RWPE1 (cell line): ENCODE measurements around the gene COL20A1.

Source experiments
- CTCF ChIA-PET: fragments of 350-600 bp; sonication (Branson Sonifier 250); formaldehyde crosslinking; extraction: SDS; loops from one replicate; lab custom pipeline; 2021; lab: Yijun Ruan, JAX
- POLR2A ChIA-PET: fragments of 400-600 bp; formaldehyde crosslinking; extraction: SDS; loops from one replicate; lab custom pipeline; 2020; ENCODE audit warnings: antibody characterized with exemption; ENCODE audit not compliant: low non-redundant PET; lab: Yijun Ruan, JAX
- DNase-seq: peaks from one replicate; pipeline ENCODE4 v3.0.0; 2012; ENCODE audit warnings: low spot score
- H3K27ac ChIP-seq: fragments of 450-650 bp; 2 replicates; pipeline ENCODE4 v1.5.1; 2017
- CTCF ChIP-seq: fragments of 450-650 bp; conservative IDR thresholded peaks from 2 replicates; pipeline ENCODE4 v1.5.1; 2017; ENCODE audit warnings: low read depth, mild to moderate bottlenecking

COL20A1 gene

GRCh38 chr20:63342561-63343459 lies 49.8 kb downstream of the COL20A1 start:
- POLR2A ChIA-PET: interaction anchor here (0.8 kb wide), 1 partner anchor 9 kb away, joined by 4 read pairs; no protein-coding TSS in a partner anchor

GRCh38 chr20:63343460-63344445 lies 50.8 kb downstream of the COL20A1 start:
- CTCF ChIA-PET: interaction anchor here (0.6 to 0.9 kb wide), 2 partner anchors 62 to 166 kb away, joined by 3 to 4 read pairs; no protein-coding TSS in a partner anchor
- no peak for DNase-seq
- POLR2A ChIA-PET: interaction anchor here (0.8 kb wide), 1 partner anchor 10 kb away, joined by 4 read pairs; no protein-coding TSS in a partner anchor
- TF ChIP-seq CTCF: no peak
- no peak overlapping the region for H3K27ac ChIP-seq

More at GRCh38 chr20:63342561-63343459, 49.8 kb downstream of the COL20A1 start:
- H3K27ac ChIP-seq: no peak overlapping the region
- TF ChIP-seq CTCF: no peak
- DNase-seq: no peak
- CTCF ChIA-PET: interaction anchor here (0.9 kb wide), 1 partner anchor 62 kb away, joined by 3 read pairs; no protein-coding TSS in a partner anchor

GRCh38 chr20:63344616-63345327 lies 51.8 kb downstream of the COL20A1 start:
- CTCF ChIA-PET: interaction anchor here (0.6 kb wide), 1 partner anchor 167 kb away, joined by 4 read pairs; no protein-coding TSS in a partner anchor

GRCh38 chr20:63345328-63346100 lies 52.5 kb downstream of the COL20A1 start:
- no peak overlapping the region for H3K27ac ChIP-seq
- TF ChIP-seq CTCF: no peak
- ChIA-PET POLR2A (no interaction called here), CTCF (interaction anchor here (0.5 to 1.0 kb wide), 3 partner anchors 32 to 122 kb away, joined by 3 to 5 read pairs (median 3); no protein-coding TSS in a partner anchor)
- no peak for DNase-seq

More at GRCh38 chr20:63344616-63345327, 51.8 kb downstream of the COL20A1 start:
- POLR2A ChIA-PET: no interaction called here
- no peak for DNase-seq
- no peak overlapping the region for H3K27ac ChIP-seq
- no peak for TF ChIP-seq CTCF
